OCI-LY7 (cell line): ENCODE results near the gene HYAL1. TPM values are rescaled to one million over a fixed set of nuclear protein-coding genes. Genes with fewer than 3 reads are reported as not detected.

Experiments
- BruUV-seq: library from RNA; stranded (reverse); fragments of 400-500 nt; replicated peaks from 2 replicates; lab custom pipeline; 2021; lab: Mats Ljungman, UMichigan
- CTCF ChIA-PET: fragments of 300-600 bp; sonication (Branson Sonifier 250); formaldehyde crosslinking; loops from one replicate; lab custom pipeline; 2022; ENCODE audit warnings: antibody characterized with exemption; ENCODE audit not compliant: unreplicated experiment; lab: Charles Lee
- POLR2A ChIA-PET: fragments of 300-600 bp; sonication (Branson Sonifier 250); formaldehyde crosslinking; loops from one replicate; lab custom pipeline; 2022; ENCODE audit warnings: antibody characterized with exemption; lab: Charles Lee
- DNase-seq: peaks from one replicate; pipeline ENCODE4 v3.0.0-alpha.2; 2015; ENCODE audit warnings: low spot score
- H2AFZ ChIP-seq: fragments of 200-600 bp; sonication (generic), shearing (Covaris generic); 2 replicates; pipeline ENCODE4 v1.6.1; 2014; ENCODE audit warnings: mild to moderate bottlenecking, antibody characterized with exemption, low read length, moderate library complexity
- H3K27ac ChIP-seq: fragments of 200-600 bp; sonication (generic); 2 replicates; pipeline ENCODE4 v1.5.1; 2014; ENCODE audit warnings: mixed run types, low read depth, mild to moderate bottlenecking, moderate library complexity, low read length, inconsistent platforms; ENCODE audit not compliant: poor library complexity, severe bottlenecking
- H3K36me3 ChIP-seq: fragments of 200-600 bp; sonication (generic); 2 replicates; pipeline ENCODE4 v1.6.1; 2014; ENCODE audit warnings: mild to moderate bottlenecking, antibody characterized with exemption, low read length, moderate library complexity, mixed read lengths; ENCODE audit not compliant: insufficient read depth
- H3K4me1 ChIP-seq: fragments of 200-600 bp; sonication (generic); 2 replicates; pipeline ENCODE4 v1.5.1; 2014; ENCODE audit warnings: mild to moderate bottlenecking, low read length; ENCODE audit not compliant: insufficient read depth, poor library complexity, severe bottlenecking
- H3K4me2 ChIP-seq: fragments of 200-600 bp; sonication (generic); 2 replicates; pipeline ENCODE4 v1.6.1; 2014; ENCODE audit warnings: mild to moderate bottlenecking, low read length
- H3K4me3 ChIP-seq: fragments of 200-600 bp; sonication (generic); 2 replicates; pipeline ENCODE4 v1.5.1; 2014; ENCODE audit warnings: mild to moderate bottlenecking, low read depth, low read length; ENCODE audit not compliant: poor library complexity, severe bottlenecking
- H3K79me2 ChIP-seq: fragments of 200-600 bp; sonication (generic); 2 replicates; pipeline ENCODE4 v1.6.1; 2016; ENCODE audit warnings: low read depth, mild to moderate bottlenecking, low read length, moderate library complexity, mixed read lengths; ENCODE audit not compliant: insufficient read depth
- H3K9me2 ChIP-seq: fragments of 200-600 bp; sonication (generic); 2 replicates; pipeline ENCODE4 v1.6.1; 2016; ENCODE audit warnings: mild to moderate bottlenecking, low read length, mixed read lengths; ENCODE audit not compliant: insufficient read depth
- H3K9me3 ChIP-seq: fragments of 200-600 bp; sonication (generic); 2 replicates; pipeline ENCODE4 v1.6.1; 2014; ENCODE audit warnings: mild to moderate bottlenecking, mixed run types, low read length, mixed read lengths
- H4K20me1 ChIP-seq: fragments of 200-600 bp; sonication (generic); 2 replicates; pipeline ENCODE4 v1.6.1; 2014; ENCODE audit warnings: mild to moderate bottlenecking, antibody characterized with exemption, low read length, moderate library complexity, mixed read lengths; ENCODE audit not compliant: insufficient read depth
- CTCF ChIP-seq: fragments of 200-600 bp; sonication (generic); conservative IDR thresholded peaks from 2 replicates; pipeline ENCODE4 v1.5.1; 2014; ENCODE audit warnings: mild to moderate bottlenecking, antibody characterized with exemption, low read length, moderate library complexity, mixed read lengths
- EZH2phosphoT487 ChIP-seq: fragments of 200-600 bp; sonication (generic); IDR thresholded peaks from 2 replicates; pipeline ENCODE4 v1.6.1; 2018; ENCODE audit warnings: low read depth, borderline replicate concordance, mild to moderate bottlenecking, mixed run types, antibody characterized with exemption, low read length, moderate library complexity, mixed read lengths
- intact Hi-C: fragments of 100-400 bp; cut with micrococcal nuclease; formaldehyde crosslinking; loops from one replicate; pipeline ENCODE4 v1.10.0; 2022; ENCODE audit not compliant: unreplicated experiment
- total RNA-seq, 2 experiments: library from RNA; depleted of rRNA in 1 of 2; stranded (reverse); fragments of >200 nt in 1 of 2; shearing (Covaris generic) in 1 of 2; gene quantifications; 2 replicates each; pipeline ENCODE4 v1.2.3, GENCODE V29; 2014 to 2022

Gene HYAL1
- total RNA-seq, 2 experiments from 2014 or later: 0.36 to 0.85 TPM

GRCh38 chr3:50261505-50261904 is 41.9 kb downstream of the HYAL1 start:
- no peak overlapping the region for H3K4me3 ChIP-seq
- H3K4me1 ChIP-seq: peaks cover 4% of the 10 kb centered on the region
- no peak overlapping the region for H3K27ac ChIP-seq
- H3K36me3 ChIP-seq: peaks cover 33% of the 10 kb centered on the region
- no peaks in the 10 kb centered on the region for H3K79me2 ChIP-seq
- POLR2A ChIA-PET: interaction anchor here (0.8 kb wide), 1 partner anchor 18 kb away, joined by 3 read pairs; the partner anchor contains the start of gene LSMEM2
- H3K9me3 ChIP-seq: no peaks in the 10 kb centered on the region
- intact Hi-C loops: no loop called here
- no peak for DNase-seq
- H4K20me1 ChIP-seq: no peaks in the 10 kb centered on the region
- H2AFZ ChIP-seq: no peak overlapping the region
- CTCF ChIA-PET: no interaction called here
- TF ChIP-seq EZH2phosphoT487: no peak
- TF ChIP-seq CTCF: no peak
- no peak overlapping the region for H3K4me2 ChIP-seq
- H3K9me2 ChIP-seq: no peaks in the 10 kb centered on the region
- no TSS peak for BruUV-seq

- ChIA-PET POLR2A (interaction anchor here (0.8 kb wide), 1 partner anchor 18 kb away, joined by 3 read pairs; the partner anchor contains the start of gene LSMEM2), CTCF (no interaction called here)
- intact Hi-C loops: no loop called here
- Histone ChIP-seq H3K36me3 (peaks cover 38% of the 10 kb centered on the region), H4K20me1 (no peaks in the 10 kb centered on the region), H2AFZ (no peak overlapping the region), H3K79me2 (no peaks in the 10 kb centered on the region), H3K27ac (no peak overlapping the region), H3K4me3 (no peak overlapping the region), H3K4me2 (no peak overlapping the region), H3K9me2 (no peaks in the 10 kb centered on the region), H3K4me1 (peaks cover 4% of the 10 kb centered on the region), H3K9me3 (no peaks in the 10 kb centered on the region)
- BruUV-seq: no TSS peak
- no peak for TF ChIP-seq CTCF
- TF ChIP-seq EZH2phosphoT487: no peak
- no peak for DNase-seq
Measured at GRCh38 chr3:50260942-50261441, 42.4 kb downstream of the HYAL1 start.
